Adrenal gland (tissue), 12 donors: ENCODE measurements around the gene CCDC187. TPM values are rescaled to one million over a fixed set of nuclear protein-coding genes. Genes with fewer than 3 reads are reported as not detected.

Source experiments
- polyA plus RNA-seq, 3 donors: library from polyadenylated mRNA; stranded (reverse); fragments of 200-250 nt in 2 of 3; fragments of 350-450 nt in 1 of 3; fragmentation: Illumina TruSeq in 1 of 3; extraction: RNeasy Lipid Tissue Mini Kit (QIAGEN cat#74804) in 1 of 3; gene quantifications; one replicate each; pipeline ENCODE4 v1.2.3, GENCODE V29; 2013 to 2014
- total RNA-seq, 9 donors: library from RNA; depleted of rRNA in 4 of 9; stranded (reverse); fragments of >200 nt in 4 of 9; fragments of 120-200 nt in 1 of 9; fragmentation: NEBNext Ultra II Directional in 1 of 9; extraction: Animal tissue kit (Norgen Biotek cat#: 25700) in 1 of 9; gene quantifications; one replicate each; pipeline versions ENCODE4 v1.1.0 to v1.2.4, GENCODE V29; 2013 to 2023
- donor health status: healthy with polysubstance abuse.
- donor health status: Bipolar disorder and iron deficiency.
- donor health status: DM: yes; HTN: yes; CAD: no.
- donor health status: DM: no; HTN: no; CAD: no.
- donor health status: DM: no; HTN: no; CAD: no.
- donor health status: DM: yes; HTN: yes; CAD: no.

Gene CCDC187
- total and polyA plus RNA-seq, 12 donors: under 0.01 to 0.44 (median 0.08) TPM; not detected in 1

Other genes with a start within 250 kb of the CCDC187 start
- 10 to 100 TPM in 8 of 9 donors, 1 to 10 TPM in 1; 3.3 to 61.0 (median 36.4) TPM for gene NACC2, start 208.8 kb downstream of the CCDC187 start, total RNA-seq
- 10 to 100 TPM in 1 of 3 donors, 1 to 10 TPM in 2; 5.7 to 11.3 (median 7.1) TPM for gene NACC2, start 208.8 kb downstream of the CCDC187 start, polyA plus RNA-seq
- 10 to 100 TPM; 18.1 to 47.2 (median 35.5) TPM for gene TMEM250, start 185.2 kb downstream of the CCDC187 start, total RNA-seq
- gene TMEM250, start 185.2 kb downstream of the CCDC187 start, polyA plus RNA-seq: 10 to 100 TPM in 2 of 3 donors, 1 to 10 TPM in 1; 5.2 to 12.4 (median 10.6) TPM
- not detected for gene LHX3, start 99.0 kb downstream of the CCDC187 start, total RNA-seq
- gene LHX3, start 99.0 kb downstream of the CCDC187 start, polyA plus RNA-seq: not detected
- 10 to 100 TPM in 4 of 9 donors, 1 to 10 TPM in 5; 6.4 to 14.3 (median 9.5) TPM for gene QSOX2, start 58.3 kb downstream of the CCDC187 start, total RNA-seq
- gene QSOX2, start 58.3 kb downstream of the CCDC187 start, polyA plus RNA-seq: 10 to 100 TPM in 1 of 3 donors, 1 to 10 TPM in 2; 7.1 to 11.4 (median 7.6) TPM
- 10 to 100 TPM in 8 of 9 donors, 1 to 10 TPM in 1; 9.9 to 50.4 (median 16.3) TPM for gene GPSM1, start 23.4 kb upstream of the CCDC187 start, total RNA-seq
- 10 to 100 TPM in 2 of 3 donors, 1 to 10 TPM in 1; 2.9 to 48.9 (median 31.5) TPM for gene GPSM1, start 23.4 kb upstream of the CCDC187 start, polyA plus RNA-seq
- gene DNLZ, start 59.6 kb upstream of the CCDC187 start, total RNA-seq: 10 to 100 TPM; 12.1 to 28.9 (median 17.6) TPM
- gene DNLZ, start 59.6 kb upstream of the CCDC187 start, polyA plus RNA-seq: 10 to 100 TPM in 2 of 3 donors, 1 to 10 TPM in 1; 3.1 to 20.5 (median 14.7) TPM
- 1 to 10 TPM in 8 of 9 donors, under 1 TPM in 1; 0.72 to 5.8 (median 3.0) TPM for gene CARD9, start 69.6 kb upstream of the CCDC187 start, total RNA-seq
- 10 to 100 TPM in 1 of 3 donors, 1 to 10 TPM in 1, under 1 TPM in 1; 0.35 to 10.6 (median 5.7) TPM for gene CARD9, start 69.6 kb upstream of the CCDC187 start, polyA plus RNA-seq
- 10 to 100 TPM in 1 of 9 donors, 1 to 10 TPM in 8; 2.4 to 10.6 (median 5.5) TPM for gene SNAPC4, start 96.1 kb upstream of the CCDC187 start, total RNA-seq
- gene SNAPC4, start 96.1 kb upstream of the CCDC187 start, polyA plus RNA-seq: 10 to 100 TPM in 1 of 3 donors, 1 to 10 TPM in 2; 3.4 to 20.1 (median 8.3) TPM
- gene ENTR1, start 106.5 kb upstream of the CCDC187 start, total RNA-seq: 10 to 100 TPM; 13.3 to 48.1 (median 34.1) TPM
- 10 to 100 TPM; 21.5 to 48.4 (median 35.6) TPM for gene ENTR1, start 106.5 kb upstream of the CCDC187 start, polyA plus RNA-seq
- gene PMPCA, start 106.6 kb upstream of the CCDC187 start, total RNA-seq: 100 to 1,000 TPM in 1 of 9 donors, 10 to 100 TPM in 8; 43.4 to 100 (median 81.2) TPM
- gene PMPCA, start 106.6 kb upstream of the CCDC187 start, polyA plus RNA-seq: 100 to 1,000 TPM in 2 of 3 donors, 10 to 100 TPM in 1; 99.8 to 138 (median 115) TPM
- 10 to 100 TPM in 5 of 9 donors, 1 to 10 TPM in 4; 5.3 to 17.5 (median 10.0) TPM for gene INPP5E, start 135.8 kb upstream of the CCDC187 start, total RNA-seq
- gene INPP5E, start 135.8 kb upstream of the CCDC187 start, polyA plus RNA-seq: 10 to 100 TPM in 2 of 3 donors, 1 to 10 TPM in 1; 2.3 to 27.1 (median 16.6) TPM
- gene SEC16A, start 178.9 kb upstream of the CCDC187 start, total RNA-seq: 100 to 1,000 TPM in 1 of 9 donors, 10 to 100 TPM in 8; 18.8 to 107 (median 56.0) TPM
- 10 to 100 TPM; 52.0 to 81.6 (median 77.0) TPM for gene SEC16A, start 178.9 kb upstream of the CCDC187 start, polyA plus RNA-seq
- gene NOTCH1, start 242.0 kb upstream of the CCDC187 start, total RNA-seq: 10 to 100 TPM in 8 of 9 donors, 1 to 10 TPM in 1; 1.6 to 31.5 (median 24.4) TPM
- 10 to 100 TPM in 1 of 3 donors, 1 to 10 TPM in 1, under 1 TPM in 1; 0.81 to 21.2 (median 6.2) TPM for gene NOTCH1, start 242.0 kb upstream of the CCDC187 start, polyA plus RNA-seq